Dedifferentiated amniotic fluid mesenchymal stem cell (primary cell): ENCODE data around the gene CBLN3.
A peak's percentile ranks its signal among the peaks of the same experiment; 100 is the strongest.

Experiments used
- DNase-seq: peaks from one replicate; pipeline ENCODE4 v3.0.0-alpha.2; 2016; ENCODE audit errors: extremely low spot score

CBLN3 gene

DNA sequence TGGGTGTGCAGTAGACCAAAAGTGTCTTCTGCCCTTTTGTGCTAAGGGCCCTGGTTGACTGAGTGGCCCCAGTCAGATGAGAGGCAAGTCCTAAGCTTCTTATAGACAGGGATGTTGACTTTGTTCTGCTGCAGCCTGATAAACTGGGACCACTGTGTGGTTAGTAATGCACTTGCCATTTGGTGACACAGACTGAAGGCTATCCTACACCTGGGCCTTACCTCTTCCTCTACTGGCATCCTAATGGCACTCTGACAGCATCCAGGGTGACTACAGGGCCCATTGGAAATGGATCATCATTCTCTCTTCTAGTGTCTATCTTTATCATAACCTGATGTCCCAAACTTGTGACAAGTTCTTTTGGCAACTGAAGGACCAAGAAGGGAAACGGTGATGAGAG is 9.8 kb upstream of the CBLN3 start:
- no peak for DNase-seq

DNA sequence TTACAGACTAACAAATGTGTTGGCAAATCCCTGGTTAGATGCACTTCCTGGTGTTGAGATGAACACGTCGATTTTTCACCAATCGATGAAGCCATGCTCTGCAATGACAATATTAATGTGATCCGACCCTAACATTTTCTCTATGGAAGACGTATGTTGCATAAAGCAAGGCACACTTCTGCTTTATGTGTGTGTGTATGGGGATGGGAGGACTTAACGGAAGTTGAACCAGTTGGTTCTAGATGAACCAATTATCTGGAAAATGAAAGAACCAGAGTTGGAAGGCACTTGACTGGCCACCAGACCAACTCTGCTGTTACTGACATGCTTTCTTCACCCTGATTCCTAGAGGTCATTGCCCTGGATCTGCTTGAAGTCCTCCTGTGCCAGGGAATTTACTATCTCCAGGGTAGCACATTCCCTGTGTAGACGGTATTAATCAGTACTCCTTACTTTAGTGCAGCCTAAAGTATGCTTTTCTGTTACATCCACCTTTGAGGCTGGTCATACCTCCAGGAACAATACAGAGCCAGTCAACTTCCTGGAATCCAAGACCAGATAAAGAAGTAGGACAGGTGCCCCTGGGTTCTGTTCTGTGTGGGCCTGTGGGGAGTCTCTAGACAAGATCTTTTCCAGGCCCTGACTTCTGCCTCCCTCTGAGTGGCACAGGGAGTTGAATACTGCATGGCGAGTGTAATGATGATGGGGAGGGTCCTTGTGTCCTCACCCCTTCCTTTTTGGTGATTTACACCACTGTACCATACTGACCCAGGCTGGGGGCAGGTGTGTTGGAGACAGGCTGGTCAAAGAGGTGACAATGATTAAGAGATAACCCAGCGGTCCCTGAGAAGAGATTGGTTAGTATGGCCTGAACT is 9.0 kb upstream of the CBLN3 start:
- DNase-seq, result no peak

DNA sequence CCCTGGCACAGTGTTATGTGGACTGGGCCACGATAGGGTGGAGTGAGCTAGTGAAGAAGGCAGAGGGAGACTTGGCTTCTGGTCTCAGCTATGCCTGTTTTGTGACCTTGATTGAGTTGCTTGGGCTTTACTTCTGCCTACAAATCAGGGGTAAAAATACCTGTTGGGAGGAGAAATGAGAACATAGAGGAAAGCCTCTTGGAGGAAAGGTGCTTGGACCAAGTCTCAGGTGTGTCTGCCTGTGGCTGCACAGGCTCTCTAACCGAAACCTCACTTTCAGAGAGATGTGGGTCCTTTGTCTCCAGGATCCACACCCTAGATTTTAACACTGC is 8.2 kb upstream of the CBLN3 start:
- no peak for DNase-seq

DNA sequence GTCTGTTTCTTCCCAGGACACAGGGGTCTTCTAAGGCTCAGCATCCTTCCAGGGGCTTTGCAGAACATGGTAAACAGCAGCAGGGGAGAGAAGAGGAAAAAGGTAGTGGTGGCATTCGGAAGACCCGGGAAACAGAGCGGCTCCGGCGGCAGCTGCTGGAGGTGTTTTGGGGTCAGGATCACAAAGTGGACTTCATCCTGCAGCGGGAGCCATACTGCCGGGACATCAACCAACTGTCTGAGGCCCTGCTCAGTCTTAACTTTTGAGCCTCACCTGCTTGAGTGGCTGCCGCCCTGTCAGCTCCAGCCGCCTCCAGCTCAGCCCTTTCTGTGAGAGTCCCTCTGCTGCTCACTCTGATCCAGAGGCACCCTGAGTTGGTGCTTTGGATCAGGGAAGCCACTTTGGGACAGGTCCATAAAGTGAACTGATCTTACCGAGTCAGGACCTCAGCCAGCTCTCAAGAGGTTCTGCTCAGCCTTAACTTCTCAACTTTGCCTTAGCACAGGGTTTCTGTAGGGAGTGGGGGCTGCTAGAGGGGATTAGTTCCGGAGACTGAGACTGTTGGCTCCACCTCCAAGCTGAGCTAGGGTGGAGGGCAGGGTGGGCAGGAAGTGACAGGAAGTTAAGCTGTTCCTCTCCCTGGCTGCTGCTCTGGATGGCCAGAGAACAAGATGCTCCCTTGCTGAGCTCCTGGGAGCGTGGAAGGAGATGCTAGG is 7.7 kb upstream of the CBLN3 start:
- DNase-seq, result no peak

DNA sequence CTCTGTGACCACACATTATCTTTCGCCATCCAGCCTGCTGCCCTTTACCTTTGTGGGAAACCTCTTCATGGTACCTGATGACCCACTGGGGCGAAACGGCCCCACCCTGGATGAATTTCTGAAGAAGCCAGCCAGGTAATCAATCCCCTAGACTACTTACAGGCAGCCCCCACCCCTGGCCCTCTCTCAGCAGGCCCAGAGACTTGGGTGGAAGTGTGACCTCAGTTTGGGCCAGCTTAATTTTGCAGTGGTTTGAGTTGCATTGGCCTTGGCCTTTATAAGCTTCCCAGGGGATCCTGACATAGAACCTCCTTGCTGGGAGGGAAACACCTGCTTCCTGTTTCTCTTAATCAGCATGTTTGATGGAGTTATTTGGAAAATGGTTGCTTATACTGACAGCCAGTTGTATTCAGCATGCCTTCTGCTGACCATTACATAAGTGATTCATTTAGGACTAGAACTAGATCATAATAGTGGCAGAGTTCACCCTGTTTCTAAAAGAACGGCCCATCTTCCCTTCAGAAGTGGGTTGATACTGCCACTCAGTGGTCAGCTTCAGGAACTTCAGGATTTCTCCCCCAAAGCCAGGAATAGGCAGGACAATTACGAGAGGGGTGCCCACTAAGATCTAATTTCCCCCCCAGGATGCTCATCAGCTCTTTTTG is 7.0 kb upstream of the CBLN3 start:
- peak; percentile 40 for DNase-seq

DNA sequence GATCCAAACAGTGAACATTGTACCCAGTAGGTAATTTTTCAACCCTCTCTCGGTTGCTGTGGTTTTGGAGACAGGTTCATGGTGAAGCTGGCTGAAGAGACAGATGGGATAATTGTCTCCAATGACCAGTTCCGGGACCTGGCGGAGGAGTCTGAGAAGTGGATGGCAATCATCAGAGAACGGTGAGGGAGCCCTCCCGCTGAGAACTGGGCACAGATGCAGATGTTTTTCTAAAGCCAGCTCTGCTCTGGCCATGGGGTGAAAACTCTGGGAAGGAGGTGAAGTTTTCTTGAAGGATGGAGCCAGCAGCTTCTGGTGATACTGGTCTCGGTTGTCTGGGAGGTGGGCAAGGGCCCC is 6.5 kb upstream of the CBLN3 start:
- DNase-seq, result no peak

DNA sequence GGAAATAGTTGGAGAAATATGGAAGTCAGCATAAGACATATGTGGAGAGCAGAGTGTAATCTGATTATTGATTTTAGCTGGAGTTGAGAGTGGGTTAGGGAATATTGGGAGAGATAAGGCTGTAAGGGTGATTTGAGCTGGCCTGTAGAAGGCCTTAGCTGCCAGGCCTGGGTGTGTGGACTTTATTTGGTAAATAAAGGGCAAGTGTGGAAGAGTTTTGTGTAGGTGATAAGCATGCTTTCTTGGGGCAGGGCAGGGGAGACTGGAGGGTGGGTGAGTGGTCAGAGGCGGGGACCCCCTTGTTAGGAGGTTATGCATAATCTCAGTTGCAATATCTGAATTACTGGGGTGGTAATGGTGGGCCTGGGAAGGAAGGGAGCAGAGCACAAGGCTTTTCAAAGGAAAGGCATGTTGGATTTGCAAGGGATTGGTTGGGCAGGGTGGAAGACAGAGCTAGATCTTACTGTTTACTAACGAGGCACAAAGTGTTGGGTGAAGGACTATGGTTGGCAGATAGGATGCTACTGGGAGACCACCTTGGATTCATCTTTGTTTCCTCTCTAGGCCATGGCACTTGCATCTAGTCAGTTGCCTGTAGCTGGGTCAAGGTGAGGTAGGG is 5.8 kb upstream of the CBLN3 start:
- DNase-seq, result no peak

DNA sequence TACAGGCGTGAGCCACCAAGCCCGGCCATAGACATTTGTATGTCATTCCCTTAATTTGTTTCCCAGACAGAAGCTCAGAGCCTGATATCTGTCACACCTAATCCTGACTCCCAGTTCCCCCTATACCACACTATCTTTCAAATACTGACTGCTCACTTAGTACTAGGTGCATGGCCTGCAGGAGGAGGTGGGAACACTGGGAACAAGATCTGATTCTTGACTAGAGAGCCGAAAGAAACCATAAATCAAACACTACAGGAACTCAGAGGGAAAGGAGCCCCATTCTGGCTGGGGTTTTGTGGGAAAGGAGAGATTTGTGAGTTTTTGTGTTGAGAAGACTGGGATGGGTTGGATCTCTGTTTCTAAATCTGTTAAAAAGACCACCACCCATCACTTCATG is 5.2 kb upstream of the CBLN3 start:
- no peak for DNase-seq

DNA sequence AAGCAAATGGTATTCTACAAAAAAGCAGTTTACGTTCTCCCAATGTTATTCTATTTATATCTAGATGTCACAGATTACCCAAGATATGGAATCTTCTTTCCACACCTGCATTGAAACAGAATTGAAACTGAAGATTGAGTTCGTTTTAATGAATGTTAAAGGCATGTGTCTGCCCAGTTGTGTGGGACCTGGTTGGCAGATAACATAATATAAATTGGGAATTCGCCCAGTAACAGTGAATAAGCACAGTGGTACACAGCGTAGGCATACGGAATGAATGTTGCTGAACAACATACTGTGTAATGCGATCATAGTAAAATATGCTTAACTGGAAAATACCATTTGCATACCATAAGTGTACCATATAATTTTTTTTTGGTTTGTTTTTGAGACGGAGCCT is 4.6 kb upstream of the CBLN3 start:
- DNase-seq, result no peak

DNA sequence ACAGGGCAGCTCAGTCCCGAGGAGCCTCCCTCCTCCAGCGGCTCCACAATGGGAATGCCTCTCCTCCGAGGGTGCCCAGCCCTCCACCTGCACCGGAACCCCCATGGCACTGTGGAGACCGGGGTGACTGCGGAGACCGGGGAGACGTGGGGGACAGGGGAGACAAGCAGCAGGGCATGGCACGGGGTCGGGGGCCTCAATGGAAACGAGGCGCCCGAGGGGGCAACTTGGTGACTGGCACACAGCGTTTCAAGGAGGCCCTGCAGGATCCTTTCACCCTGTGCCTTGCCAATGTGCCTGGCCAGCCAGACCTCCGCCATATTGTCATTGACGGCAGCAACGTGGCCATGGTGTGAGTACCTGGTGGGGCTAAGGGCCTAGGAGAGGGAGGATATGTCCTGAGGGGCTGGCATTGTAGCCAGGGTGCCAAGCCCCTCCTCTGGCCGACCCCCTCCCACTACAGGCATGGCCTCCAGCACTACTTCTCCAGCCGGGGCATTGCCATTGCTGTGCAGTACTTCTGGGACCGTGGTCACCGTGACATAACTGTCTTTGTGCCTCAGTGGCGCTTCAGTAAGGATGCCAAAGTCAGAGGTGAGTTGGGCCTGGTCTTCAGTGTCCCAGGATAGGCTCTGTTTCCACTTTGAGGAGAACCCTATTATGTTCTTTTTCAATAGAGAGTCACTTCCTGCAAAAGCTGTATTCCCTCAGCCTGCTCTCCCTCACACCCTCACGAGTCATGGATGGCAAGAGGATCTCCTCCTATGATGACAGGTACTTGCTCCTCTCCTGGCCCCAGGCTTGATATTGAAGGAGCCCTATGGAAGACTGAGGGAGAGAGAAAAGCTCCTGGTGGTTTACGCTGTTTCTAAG is 3.0 kb upstream of the CBLN3 start:
- DNase-seq, result no peak

DNA sequence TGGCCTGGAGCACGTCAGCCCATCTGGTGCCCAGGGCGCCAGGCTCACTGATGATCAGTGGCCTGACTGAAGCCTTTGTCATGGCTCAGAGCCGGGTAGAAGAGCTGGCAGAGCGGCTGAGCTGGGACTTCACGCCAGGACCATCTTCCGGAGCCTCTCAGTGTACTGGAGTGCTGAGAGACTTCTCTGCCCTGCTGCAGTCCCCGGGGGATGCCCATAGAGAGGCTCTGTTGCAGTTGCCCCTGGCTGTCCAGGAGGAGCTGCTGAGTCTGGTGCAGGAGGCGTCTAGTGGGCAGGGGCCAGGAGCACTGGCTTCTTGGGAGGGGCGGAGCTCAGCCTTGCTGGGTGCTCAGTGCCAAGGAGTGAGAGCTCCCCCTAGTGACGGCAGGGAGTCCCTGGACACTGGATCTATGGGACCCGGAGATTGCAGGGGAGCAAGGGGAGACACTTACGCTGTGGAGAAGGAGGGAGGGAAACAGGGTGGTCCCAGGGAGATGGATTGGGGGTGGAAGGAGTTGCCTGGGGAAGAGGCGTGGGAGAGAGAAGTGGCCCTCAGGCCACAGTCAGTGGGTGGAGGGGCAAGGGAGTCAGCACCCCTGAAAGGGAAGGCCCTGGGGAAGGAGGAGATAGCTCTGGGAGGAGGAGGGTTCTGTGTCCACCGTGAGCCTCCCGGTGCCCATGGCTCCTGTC is 2.2 kb upstream of the CBLN3 start:
- peak; percentile 95 for DNase-seq

DNA sequence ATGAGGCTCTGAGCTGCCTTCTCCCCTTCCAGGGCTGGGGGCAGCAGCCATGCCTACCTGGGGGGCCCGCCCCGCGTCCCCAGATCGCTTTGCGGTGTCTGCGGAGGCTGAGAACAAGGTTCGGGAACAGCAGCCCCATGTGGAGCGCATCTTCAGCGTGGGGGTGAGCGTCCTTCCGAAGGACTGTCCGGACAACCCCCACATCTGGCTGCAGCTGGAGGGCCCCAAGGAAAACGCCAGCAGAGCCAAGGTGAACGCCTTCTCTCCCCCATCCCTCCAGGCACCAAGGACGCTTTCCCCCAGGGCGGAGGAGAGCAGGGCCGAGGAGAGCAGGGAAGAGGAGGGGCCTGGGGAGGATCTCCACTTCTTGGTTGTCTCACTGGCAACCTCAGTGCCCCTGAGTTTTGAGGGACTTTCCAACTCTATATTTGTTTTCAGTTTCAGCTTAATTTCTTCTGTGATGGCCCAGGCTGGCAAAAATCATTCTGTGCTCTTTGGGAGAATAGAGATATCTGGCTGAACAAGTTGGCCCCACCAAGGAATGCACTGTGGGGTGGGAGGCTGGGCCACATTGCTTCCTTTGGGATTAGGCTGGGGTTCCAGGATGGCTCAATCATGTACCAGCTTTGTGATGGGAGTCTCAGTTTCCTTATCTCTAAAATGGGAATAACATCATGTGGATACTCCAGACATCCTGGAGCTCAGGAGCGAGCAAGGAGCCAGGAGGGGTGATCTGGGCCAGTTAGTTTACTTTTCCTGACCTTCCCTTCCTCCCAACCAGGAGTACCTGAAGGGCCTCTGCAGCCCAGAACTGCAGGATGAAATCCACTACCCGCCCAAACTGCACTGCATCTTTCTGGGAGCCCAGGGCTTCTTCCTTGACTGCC is 1.5 kb upstream of the CBLN3 start:
- DNase-seq, result peak; percentile 52

DNA sequence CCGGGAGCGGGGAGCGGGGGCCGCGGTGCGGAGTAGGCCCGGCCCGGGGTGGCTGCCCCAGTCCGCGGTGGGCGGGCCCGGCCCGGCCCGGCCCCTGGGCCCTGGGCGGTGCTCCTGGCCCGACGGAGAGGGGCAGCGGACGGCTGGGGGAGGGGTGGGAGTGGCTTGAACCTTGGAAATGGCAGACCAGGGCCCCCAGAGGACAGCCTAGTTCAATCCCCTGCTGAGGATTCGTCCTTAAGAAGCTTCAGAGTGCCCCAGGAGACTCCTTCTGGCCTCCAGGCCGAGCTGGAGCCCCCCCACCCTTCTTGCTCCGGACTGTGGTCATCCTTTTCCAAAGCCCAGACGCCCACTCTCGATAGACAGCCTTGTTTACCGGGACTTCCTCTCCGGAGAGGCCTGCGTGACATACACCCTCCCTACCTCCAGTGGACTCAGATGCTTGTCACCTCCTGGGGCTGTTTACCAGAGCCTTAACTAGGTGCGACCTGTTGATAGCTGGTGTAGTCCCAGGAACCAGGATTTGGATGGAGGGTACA is 744 bp upstream of the CBLN3 start:
- peak; percentile 58 for DNase-seq

DNA sequence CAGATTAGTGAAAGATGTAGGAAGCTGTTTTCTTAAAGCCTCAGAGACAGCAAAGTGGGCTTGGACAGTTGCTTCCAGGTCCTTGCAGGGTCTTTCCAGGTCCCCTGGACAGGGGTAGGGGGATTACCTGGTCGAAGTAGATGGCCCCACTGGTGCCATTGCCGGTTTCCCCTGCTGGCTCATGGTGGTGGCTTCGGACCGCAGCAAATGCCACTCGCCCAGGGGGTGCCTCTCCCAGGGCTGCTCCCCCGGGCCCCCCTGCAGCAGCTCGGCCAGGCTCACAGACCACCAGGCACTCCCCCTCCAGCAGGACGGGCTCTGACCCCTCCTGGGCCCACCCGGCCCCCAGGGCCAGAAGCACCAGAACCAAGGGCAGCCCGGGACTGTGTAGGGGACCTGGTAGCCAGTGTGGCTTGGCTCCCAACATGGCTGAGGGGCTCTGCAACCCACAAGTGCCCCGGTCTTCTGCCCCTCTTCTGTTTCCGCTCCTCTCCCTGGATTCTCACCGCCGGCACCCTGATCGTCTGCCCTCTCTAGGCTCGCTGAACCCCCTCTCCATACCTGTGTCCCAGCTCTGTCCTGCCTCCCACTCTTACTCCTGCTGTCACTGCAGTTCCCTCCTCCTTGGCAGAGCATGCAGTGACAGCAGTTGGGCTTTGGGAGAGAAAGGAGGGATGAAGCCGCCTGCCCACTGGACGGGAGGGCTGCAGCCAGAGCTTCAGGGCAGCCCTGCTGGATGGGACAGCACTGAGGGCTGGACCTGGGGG is 657 bp downstream of the CBLN3 start:
- no peak for DNase-seq

DNA sequence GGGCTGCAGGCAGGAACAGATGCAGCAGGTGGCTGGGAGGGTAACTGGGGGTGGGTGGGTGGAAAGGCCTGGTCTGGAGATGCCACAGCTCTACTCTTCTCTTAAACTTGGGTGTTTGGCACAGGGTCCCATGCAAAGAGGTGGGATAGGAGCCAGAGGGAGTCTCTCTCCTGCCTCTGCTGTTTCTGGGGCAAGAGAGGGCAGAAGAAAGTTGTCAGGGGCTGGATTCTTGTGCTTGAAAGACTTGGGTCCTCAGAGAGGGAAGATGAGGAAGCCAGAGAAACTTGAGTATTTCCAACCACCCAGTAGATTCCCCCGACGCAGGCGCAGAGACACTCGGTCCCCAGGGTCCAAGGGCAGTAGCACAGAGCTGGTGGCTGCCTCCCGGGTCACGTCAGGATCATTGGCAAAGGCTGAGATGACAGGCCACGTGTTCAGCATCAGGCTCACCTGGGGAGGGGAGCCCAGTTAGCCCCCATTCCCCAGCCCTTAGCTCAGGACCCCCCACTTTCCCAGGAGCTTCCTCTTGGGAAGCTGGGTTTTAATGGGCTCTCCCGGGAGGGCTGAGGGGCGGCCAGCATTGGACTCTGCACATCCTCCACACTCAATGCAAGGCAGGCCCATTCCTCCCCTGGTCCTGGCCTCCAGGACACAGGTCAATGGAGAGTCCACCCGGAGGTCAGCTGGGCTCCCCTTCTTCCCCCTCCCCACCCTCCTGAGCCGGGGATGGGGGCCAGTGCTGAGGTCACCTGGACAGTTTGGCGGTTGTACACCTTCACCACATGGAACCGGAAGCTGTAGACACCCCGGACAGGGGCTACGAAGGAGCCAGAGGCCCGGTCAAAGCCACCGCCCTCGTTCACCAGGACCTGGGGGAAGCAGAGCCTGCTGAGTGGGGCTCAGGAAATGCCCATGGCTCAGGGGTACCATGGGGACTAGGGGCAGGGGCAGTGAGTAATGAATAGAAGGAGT is 1.6 kb downstream of the CBLN3 start:
- no peak for DNase-seq

DNA sequence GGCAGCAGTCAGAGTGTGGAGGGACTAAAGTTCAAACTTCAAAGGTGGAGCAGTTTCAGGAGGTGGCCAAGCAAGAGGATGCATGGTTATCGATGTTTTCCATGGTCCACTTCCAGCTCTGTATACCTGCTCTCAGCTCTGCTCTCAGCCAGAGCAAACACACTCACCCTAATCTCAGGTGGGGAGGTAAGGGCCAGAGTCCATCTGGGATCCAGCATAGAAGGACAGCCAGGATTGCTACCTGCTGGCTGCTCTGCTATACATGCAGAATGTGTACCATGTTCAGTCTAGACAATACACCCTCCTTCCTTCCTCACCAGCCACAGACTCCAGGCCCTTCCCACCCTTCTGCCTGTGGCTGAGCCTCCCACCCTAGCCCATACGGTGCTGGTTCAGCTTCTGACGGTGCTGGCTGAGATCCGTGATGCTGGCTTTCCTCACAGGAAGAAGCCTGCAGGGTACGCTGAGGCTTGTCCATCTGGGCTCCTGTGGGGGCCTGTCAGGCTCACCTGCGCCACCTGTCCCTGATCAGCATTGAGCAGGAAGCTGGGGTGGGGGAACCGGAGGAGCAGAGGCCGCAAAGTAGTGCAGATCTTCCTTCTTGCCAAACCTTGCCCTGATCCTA is 2.4 kb downstream of the CBLN3 start:
- DNase-seq, result no peak
